ENCODE data around the gene FOXP2. TPM values are rescaled to one million over a fixed set of nuclear protein-coding genes. Genes with fewer than 3 reads are reported as not detected.
"Not testable (repeated sequence)": the region's sequence is repeated elsewhere in the genome, so short reads cannot be mapped to it uniquely, and the experiment has no call there.

FOXP2 gene
- total RNA-seq, 2 experiments from 2014 or later = not detected

GRCh38 chr7:114428211-114428610, 13.6 kb downstream of the FOXP2 start:
- no peaks in the 10 kb centered on the region for H3K4me1 Mint-ChIP-seq (ENCODE audit: low read depth)
- H3K36me3 Mint-ChIP-seq (ENCODE audit: low read depth) = no peaks in the 10 kb centered on the region
- CTCF ChIA-PET = no interaction called here
- POLR2A ChIA-PET = no interaction called here
- H3K27me3 Mint-ChIP-seq (ENCODE audit: low read depth) = no peaks in the 10 kb centered on the region
- H3K27ac Mint-ChIP-seq = no peak overlapping the region
- ATAC-seq (no peak), DNase-seq (no peak)
- no peak overlapping the region for H3K4me3 Mint-ChIP-seq
- H3K9me3 Mint-ChIP-seq (ENCODE audit: insufficient read depth) = no peaks in the 10 kb centered on the region

- Mint-ChIP-seq H3K27ac (no peak overlapping the region), H3K27me3 (ENCODE audit: low read depth) (no peaks in the 10 kb centered on the region), H3K36me3 (ENCODE audit: low read depth) (no peaks in the 10 kb centered on the region), H3K4me1 (ENCODE audit: low read depth) (no peaks in the 10 kb centered on the region), H3K4me3 (no peak overlapping the region), H3K9me3 (ENCODE audit: insufficient read depth) (no peaks in the 10 kb centered on the region)
- CTCF ChIA-PET = no interaction called here
- ATAC-seq (no peak), DNase-seq (no peak)
- POLR2A ChIA-PET = no interaction called here
Observed at GRCh38 chr7:114431189-114431588, 16.6 kb downstream of the FOXP2 start.

DNA sequence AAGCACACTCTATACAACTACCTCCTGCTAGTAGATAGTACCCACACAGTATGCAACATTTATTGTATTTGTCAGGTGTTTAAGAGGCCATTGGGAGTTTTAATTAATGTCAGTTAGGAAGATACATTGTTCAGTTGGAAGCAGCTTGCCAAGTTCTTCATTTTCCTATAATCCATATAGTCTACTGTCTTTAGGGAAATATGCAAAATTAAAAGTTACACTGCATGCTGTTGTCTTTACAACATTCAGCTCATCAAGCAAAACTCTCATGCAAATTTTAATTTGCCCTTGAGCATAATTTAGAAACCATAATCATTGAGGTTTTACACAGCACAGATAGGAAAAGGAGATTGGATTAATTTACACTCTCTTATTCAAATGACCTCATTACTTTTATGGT, 17.4 kb downstream of the FOXP2 start:
- no peak for ATAC-seq
- DNase-seq = no peak
- H3K36me3 Mint-ChIP-seq (ENCODE audit: low read depth) = no peaks in the 10 kb centered on the region
- H3K27ac Mint-ChIP-seq = no peak overlapping the region
- no peaks in the 10 kb centered on the region for H3K4me1 Mint-ChIP-seq (ENCODE audit: low read depth)
- H3K4me3 Mint-ChIP-seq = no peak overlapping the region
- H3K9me3 Mint-ChIP-seq (ENCODE audit: insufficient read depth) = no peaks in the 10 kb centered on the region
- ChIA-PET POLR2A (no interaction called here), CTCF (no interaction called here)
- H3K27me3 Mint-ChIP-seq (ENCODE audit: low read depth) = no peaks in the 10 kb centered on the region

GRCh38 chr7:114432703-114433102, 18.1 kb downstream of the FOXP2 start:
- no peaks in the 10 kb centered on the region for H3K4me1 Mint-ChIP-seq (ENCODE audit: low read depth)
- H3K27ac Mint-ChIP-seq = no peak overlapping the region
- ChIA-PET CTCF (no interaction called here), POLR2A (no interaction called here)
- no peak overlapping the region for H3K4me3 Mint-ChIP-seq
- ATAC-seq (no peak), DNase-seq (no peak)
- H3K36me3 Mint-ChIP-seq (ENCODE audit: low read depth) = no peaks in the 10 kb centered on the region
- H3K9me3 Mint-ChIP-seq (ENCODE audit: insufficient read depth) = no peaks in the 10 kb centered on the region
- H3K27me3 Mint-ChIP-seq (ENCODE audit: low read depth) = no peaks in the 10 kb centered on the region

GRCh38 chr7:114439581-114439980, 25.0 kb downstream of the FOXP2 start:
- no peaks in the 10 kb centered on the region for H3K9me3 Mint-ChIP-seq (ENCODE audit: insufficient read depth)
- ChIA-PET POLR2A (no interaction called here), CTCF (no interaction called here)
- ATAC-seq (no peak), DNase-seq (no peak)
- H3K36me3 Mint-ChIP-seq (ENCODE audit: low read depth) = no peaks in the 10 kb centered on the region
- H3K27ac Mint-ChIP-seq = no peak overlapping the region
- H3K4me1 Mint-ChIP-seq (ENCODE audit: low read depth) = no peaks in the 10 kb centered on the region
- no peak overlapping the region for H3K4me3 Mint-ChIP-seq
- H3K27me3 Mint-ChIP-seq (ENCODE audit: low read depth) = no peaks in the 10 kb centered on the region

- H3K27ac Mint-ChIP-seq; CTCF ChIA-PET; POLR2A ChIA-PET; H3K4me1 Mint-ChIP-seq (ENCODE audit: low read depth); ATAC-seq; H3K9me3 Mint-ChIP-seq (ENCODE audit: insufficient read depth); H3K4me3 Mint-ChIP-seq; H3K36me3 Mint-ChIP-seq (ENCODE audit: low read depth); H3K27me3 Mint-ChIP-seq (ENCODE audit: low read depth); DNase-seq: not testable (repeated sequence)
Observed at GRCh38 chr7:114440927-114441326, 26.3 kb downstream of the FOXP2 start.

DNA sequence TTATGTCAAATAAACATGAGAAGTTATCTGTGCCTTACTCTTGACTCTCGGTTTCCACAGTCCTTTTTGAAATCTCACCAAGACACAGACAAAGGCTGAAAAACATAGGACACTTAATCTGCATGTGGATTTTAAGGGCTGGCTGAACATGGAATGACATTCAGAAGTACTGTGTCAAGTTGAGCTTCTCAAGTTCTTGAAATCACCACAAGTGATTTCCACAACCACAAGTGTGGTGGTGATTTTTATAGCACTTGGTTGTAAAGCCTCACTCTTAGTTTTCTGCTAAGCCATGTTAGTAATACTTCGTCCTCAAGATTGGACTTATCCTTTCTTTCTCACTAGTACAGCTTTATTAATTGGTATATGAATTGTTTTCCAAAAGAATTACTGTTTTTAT, 29.6 kb downstream of the FOXP2 start:
- H3K9me3 Mint-ChIP-seq (ENCODE audit: insufficient read depth) = no peaks in the 10 kb centered on the region
- H3K4me3 Mint-ChIP-seq = no peak overlapping the region
- no peak for DNase-seq
- no peaks in the 10 kb centered on the region for H3K4me1 Mint-ChIP-seq (ENCODE audit: low read depth)
- no peak for ATAC-seq
- no peaks in the 10 kb centered on the region for H3K36me3 Mint-ChIP-seq (ENCODE audit: low read depth)
- no peaks in the 10 kb centered on the region for H3K27me3 Mint-ChIP-seq (ENCODE audit: low read depth)
- CTCF ChIA-PET = no interaction called here
- POLR2A ChIA-PET = no interaction called here
- no peak overlapping the region for H3K27ac Mint-ChIP-seq

- H3K27ac Mint-ChIP-seq = no peak overlapping the region
- no peaks in the 10 kb centered on the region for H3K27me3 Mint-ChIP-seq (ENCODE audit: low read depth)
- no peak overlapping the region for H3K4me3 Mint-ChIP-seq
- DNase-seq (no peak), ATAC-seq (no peak)
- POLR2A ChIA-PET = no interaction called here
- H3K9me3 Mint-ChIP-seq (ENCODE audit: insufficient read depth) = no peaks in the 10 kb centered on the region
- CTCF ChIA-PET = no interaction called here
- no peaks in the 10 kb centered on the region for H3K4me1 Mint-ChIP-seq (ENCODE audit: low read depth)
- H3K36me3 Mint-ChIP-seq (ENCODE audit: low read depth) = no peaks in the 10 kb centered on the region
Observed at GRCh38 chr7:114450431-114450830, 35.8 kb downstream of the FOXP2 start.

DNA sequence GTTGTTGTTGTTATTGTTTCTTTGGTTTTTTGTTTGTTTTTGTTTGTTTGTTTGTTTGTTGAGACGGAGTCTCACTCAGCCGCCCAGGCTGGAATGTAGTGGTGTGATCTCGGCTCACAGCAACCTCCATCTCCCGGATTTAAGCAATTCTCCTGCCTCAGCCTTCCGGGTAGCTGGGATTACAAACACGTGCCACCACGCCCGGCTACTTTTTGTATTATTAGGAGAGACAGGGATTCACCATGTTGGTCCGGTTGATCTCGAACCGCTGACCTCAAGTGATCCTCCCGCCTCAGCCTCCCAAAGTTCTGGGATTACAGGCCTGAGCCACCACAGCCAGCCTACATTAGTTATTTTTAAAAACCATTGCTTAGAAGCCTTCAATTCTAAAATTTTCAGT, 45.0 kb downstream of the FOXP2 start:
- ChIA-PET POLR2A (no interaction called here), CTCF (no interaction called here)
- no peak overlapping the region for H3K27ac Mint-ChIP-seq
- no peaks in the 10 kb centered on the region for H3K27me3 Mint-ChIP-seq (ENCODE audit: low read depth)
- H3K9me3 Mint-ChIP-seq (ENCODE audit: insufficient read depth) = no peaks in the 10 kb centered on the region
- H3K36me3 Mint-ChIP-seq (ENCODE audit: low read depth) = no peaks in the 10 kb centered on the region
- no peak overlapping the region for H3K4me3 Mint-ChIP-seq
- ATAC-seq = no peak
- H3K4me1 Mint-ChIP-seq (ENCODE audit: low read depth) = no peaks in the 10 kb centered on the region
- DNase-seq = no peak

DNA sequence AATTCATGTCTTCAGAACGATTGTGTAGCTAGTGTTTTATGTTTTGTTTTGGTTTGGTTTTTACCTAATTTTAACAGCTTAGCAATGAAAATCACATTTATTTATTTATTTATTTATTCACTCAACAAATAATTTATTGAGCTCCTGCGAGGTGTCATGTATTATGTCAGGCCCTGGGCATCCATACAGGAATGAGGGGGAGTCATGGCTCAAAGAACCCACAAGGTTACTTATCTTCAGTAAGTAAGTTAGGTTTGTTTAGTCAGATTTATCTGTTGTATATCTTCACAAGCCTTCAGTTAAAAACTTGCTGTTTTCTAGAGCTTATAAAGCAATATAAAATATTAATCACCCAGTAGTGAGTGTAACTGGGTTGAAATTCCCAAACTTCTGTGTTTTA, 45.4 kb downstream of the FOXP2 start:
- ChIA-PET CTCF (no interaction called here), POLR2A (no interaction called here)
- DNase-seq (no peak), ATAC-seq (no peak)
- no peak overlapping the region for H3K4me3 Mint-ChIP-seq
- no peaks in the 10 kb centered on the region for H3K36me3 Mint-ChIP-seq (ENCODE audit: low read depth)
- H3K27ac Mint-ChIP-seq = no peak overlapping the region
- no peaks in the 10 kb centered on the region for H3K27me3 Mint-ChIP-seq (ENCODE audit: low read depth)
- no peaks in the 10 kb centered on the region for H3K9me3 Mint-ChIP-seq (ENCODE audit: insufficient read depth)
- no peaks in the 10 kb centered on the region for H3K4me1 Mint-ChIP-seq (ENCODE audit: low read depth)

GRCh38 chr7:114466917-114467316, 52.3 kb downstream of the FOXP2 start:
- H3K36me3 Mint-ChIP-seq (ENCODE audit: low read depth) = no peaks in the 10 kb centered on the region
- ATAC-seq = no peak
- no peaks in the 10 kb centered on the region for H3K27me3 Mint-ChIP-seq (ENCODE audit: low read depth)
- H3K27ac Mint-ChIP-seq = no peak overlapping the region
- no peak overlapping the region for H3K4me3 Mint-ChIP-seq
- ChIA-PET CTCF (no interaction called here), POLR2A (no interaction called here)
- DNase-seq = no peak
- H3K9me3 Mint-ChIP-seq (ENCODE audit: insufficient read depth) = no peaks in the 10 kb centered on the region
- no peaks in the 10 kb centered on the region for H3K4me1 Mint-ChIP-seq (ENCODE audit: low read depth)

GRCh38 chr7:114468844-114469243, 54.2 kb downstream of the FOXP2 start:
- ChIA-PET CTCF (no interaction called here), POLR2A (no interaction called here)
- Mint-ChIP-seq H3K36me3 (ENCODE audit: low read depth) (no peaks in the 10 kb centered on the region), H3K27ac (no peak overlapping the region), H3K27me3 (ENCODE audit: low read depth) (no peaks in the 10 kb centered on the region), H3K9me3 (ENCODE audit: insufficient read depth) (no peaks in the 10 kb centered on the region), H3K4me1 (ENCODE audit: low read depth) (no peaks in the 10 kb centered on the region), H3K4me3 (no peak overlapping the region)
- DNase-seq = no peak
- no peak for ATAC-seq

- H3K36me3 Mint-ChIP-seq (ENCODE audit: low read depth) = no peaks in the 10 kb centered on the region
- H3K9me3 Mint-ChIP-seq (ENCODE audit: insufficient read depth) = no peaks in the 10 kb centered on the region
- no peaks in the 10 kb centered on the region for H3K4me1 Mint-ChIP-seq (ENCODE audit: low read depth)
- H3K27ac Mint-ChIP-seq = no peak overlapping the region
- CTCF ChIA-PET = no interaction called here
- no peak overlapping the region for H3K4me3 Mint-ChIP-seq
- DNase-seq (no peak), ATAC-seq (no peak)
- POLR2A ChIA-PET = no interaction called here
- H3K27me3 Mint-ChIP-seq (ENCODE audit: low read depth) = no peaks in the 10 kb centered on the region
Observed at GRCh38 chr7:114472896-114473512, 58.4 kb downstream of the FOXP2 start.

Measured in activated CD8-positive, alpha-beta T cell treated with anti-CD3 and anti-CD28 coated beads, Interleukin-2, amount 10 ng/mL, durations not matched to agents 7 days and 5 days (primary cell).